H1 (cell line): ENCODE measurements around the gene B4GAT1. TPM values are rescaled to one million over a fixed set of nuclear protein-coding genes. Genes with fewer than 3 reads are reported as not detected.

Experiments
- CTCF ChIA-PET: fragments of 300-600 bp; sonication (Branson Sonifier 250); formaldehyde crosslinking; loops from one replicate; lab custom pipeline; 2021; ENCODE audit not compliant: partially characterized antibody; lab: Charles Lee
- POLR2A ChIA-PET: fragments of 300-600 bp; sonication (Branson Sonifier 250); formaldehyde crosslinking; loops from one replicate; lab custom pipeline; 2021; ENCODE audit warnings: inconsistent platforms; ENCODE audit not compliant: partially characterized antibody; lab: Charles Lee
- DNase-seq, 2 experiments: peaks; one replicate each; pipeline versions ENCODE4 v3.0.0 to v3.0.0-alpha.2; 2010 to 2022; ENCODE audit warnings: low spot score in 2 of 2, low read depth in 1 of 2, mixed read lengths in 1 of 2
- FAIRE-seq: peaks from 2 replicates; lab custom pipeline; 2011; peaks lifted over from hg19 to GRCh38; lab: Jason Lieb, UNC
- H2AFZ ChIP-seq: 2 replicates; pipeline ENCODE4 v1.8.1; 2012; ENCODE audit warnings: low read length, inconsistent platforms
- H2AK5ac ChIP-seq: 2 replicates; pipeline ENCODE4 v1.6.1; 2013; ENCODE audit warnings: low read depth, low read length
- H2BK120ac ChIP-seq: replicated peaks from 2 replicates; pipeline ENCODE3; 2013; ENCODE audit warnings: low read depth, low read length, inconsistent platforms
- H2BK12ac ChIP-seq: 2 replicates; pipeline ENCODE4 v1.6.1; 2013; ENCODE audit warnings: low read depth, low read length
- H2BK15ac ChIP-seq: 2 replicates; pipeline ENCODE4 v1.6.1; 2013; ENCODE audit warnings: low read length
- H2BK20ac ChIP-seq: 2 replicates; pipeline ENCODE4 v1.6.1; 2013; ENCODE audit warnings: low read length
- H2BK5ac ChIP-seq: 2 replicates; pipeline ENCODE4 v1.6.1; 2013; ENCODE audit warnings: low read depth, low read length
- H3K14ac ChIP-seq: 2 replicates; pipeline ENCODE4 v1.6.1; 2013; ENCODE audit warnings: inconsistent platforms; ENCODE audit not compliant: insufficient read length
- H3K18ac ChIP-seq: 2 replicates; pipeline ENCODE4 v1.6.1; 2013; ENCODE audit warnings: low read length; ENCODE audit errors: extremely low read depth
- H3K23ac ChIP-seq: 2 replicates; pipeline ENCODE4 v1.6.1; 2013; ENCODE audit warnings: inconsistent platforms; ENCODE audit not compliant: insufficient read length
- H3K23me2 ChIP-seq: 2 replicates; pipeline ENCODE4 v1.6.1; 2013; ENCODE audit warnings: low read depth, low read length
- H3K27ac ChIP-seq: 2 replicates; pipeline ENCODE4 v1.6.1; 2011; ENCODE audit warnings: low read depth, low read length, inconsistent platforms
- H3K27me3 ChIP-seq, 4 experiments: replicated peaks in 1 of 4; 1 replicate in 1 of 4; 2 replicates in 3 of 4; pipeline versions ENCODE4 v1.6.1 to v1.8.1; 2011 to 2013; ENCODE audit warnings: low read length in 3 of 4, mild to moderate bottlenecking in 3 of 4, inconsistent platforms in 2 of 4, mixed read lengths in 2 of 4, moderate library complexity in 1 of 4; ENCODE audit not compliant: control insufficient read depth in 3 of 4, insufficient read depth in 3 of 4; ENCODE audit errors: extremely low read depth in 1 of 4
- H3K36me3 ChIP-seq, 4 experiments: 2 replicates each; pipeline versions ENCODE4 v1.6.1 to v1.8.1; 2011 to 2013; ENCODE audit warnings: mild to moderate bottlenecking in 4 of 4, low read length in 3 of 4, moderate library complexity in 2 of 4, control low read depth in 1 of 4, inconsistent platforms in 1 of 4; ENCODE audit not compliant: insufficient read depth in 4 of 4, control insufficient read depth in 2 of 4
- H3K4ac ChIP-seq: replicated peaks from 2 replicates; pipeline ENCODE3; 2013; ENCODE audit warnings: low read length, low read depth, mixed read lengths, inconsistent platforms; ENCODE audit not compliant: insufficient read length
- H3K4me1 ChIP-seq, 4 experiments: replicated peaks in 1 of 4; 1 replicate in 1 of 4; 2 replicates in 3 of 4; pipeline versions ENCODE4 v1.6.1 to v1.8.1; 2011 to 2013; ENCODE audit warnings: low read length in 3 of 4, inconsistent platforms in 2 of 4, mixed read lengths in 1 of 4; ENCODE audit not compliant: insufficient read depth in 4 of 4, control insufficient read depth in 3 of 4
- H3K4me2 ChIP-seq, 2 experiments: 2 replicates each; pipeline versions ENCODE4 v1.6.1 to v1.8.1; 2011 to 2013; ENCODE audit warnings: low read depth in 2 of 2, low read length in 2 of 2, control low read depth in 1 of 2, inconsistent platforms in 1 of 2, mild to moderate bottlenecking in 1 of 2; ENCODE audit not compliant: insufficient read depth in 1 of 2
- H3K4me3 ChIP-seq, 4 experiments: fragments of 200-600, 300-600 bp in 1 of 4; sonication (generic), shearing (Covaris generic), sonication (Bioruptor Twin) in 1 of 4; 2 replicates each; pipeline versions ENCODE4 v1.5.1 to v1.8.1; 2011 to 2016; ENCODE audit warnings: low read length in 4 of 4, low read depth in 3 of 4, control low read depth in 2 of 4, inconsistent platforms in 2 of 4, mild to moderate bottlenecking in 2 of 4, mixed read lengths in 1 of 4, moderate library complexity in 1 of 4; ENCODE audit not compliant: insufficient read depth in 2 of 4; ENCODE audit errors: extremely low read depth in 1 of 4
- H3K56ac ChIP-seq: replicated peaks from 2 replicates; pipeline ENCODE3; 2013; ENCODE audit warnings: low read depth, mild to moderate bottlenecking, mixed read lengths, low read length, inconsistent platforms; ENCODE audit not compliant: insufficient read length
- H3K79me1 ChIP-seq: 2 replicates; pipeline ENCODE4 v1.6.1; 2013; ENCODE audit warnings: low read depth, low read length, control low read depth
- H3K79me2 ChIP-seq, 2 experiments: 2 replicates each; pipeline versions ENCODE4 v1.6.1 to v1.8.1; 2012 to 2013; ENCODE audit warnings: low read length in 2 of 2, mild to moderate bottlenecking in 2 of 2, inconsistent platforms in 1 of 2; ENCODE audit not compliant: insufficient read depth in 2 of 2, control insufficient read depth in 1 of 2
- H3K9ac ChIP-seq, 4 experiments: replicated peaks in 1 of 4; 1 replicate in 1 of 4; 2 replicates in 3 of 4; pipeline versions ENCODE4 v1.6.1 to v1.8.1; 2011 to 2013; ENCODE audit warnings: low read depth in 3 of 4, low read length in 3 of 4, control low read depth in 2 of 4, mild to moderate bottlenecking in 2 of 4, moderate library complexity in 2 of 4, inconsistent platforms in 1 of 4; ENCODE audit errors: extremely low read depth in 1 of 4
- H3K9me3 ChIP-seq, 2 experiments: 2 replicates each; pipeline versions ENCODE4 v1.6.1 to v1.8.1; 2012 to 2013; ENCODE audit warnings: mild to moderate bottlenecking in 2 of 2, moderate library complexity in 2 of 2, control low read depth in 1 of 2, inconsistent platforms in 1 of 2, low read depth in 1 of 2, low read length in 1 of 2, mixed read lengths in 1 of 2; ENCODE audit not compliant: insufficient read depth in 2 of 2
- H4K20me1 ChIP-seq, 2 experiments: replicated peaks in 1 of 2; 2 replicates each; pipeline versions ENCODE3 to v1.8.1; 2011 to 2013; ENCODE audit warnings: inconsistent platforms in 2 of 2, low read length in 2 of 2, mild to moderate bottlenecking in 1 of 2; ENCODE audit not compliant: insufficient read depth in 2 of 2, control insufficient read depth in 1 of 2
- H4K5ac ChIP-seq: 2 replicates; pipeline ENCODE4 v1.6.1; 2013; ENCODE audit warnings: low read length, low read depth, mixed read lengths, inconsistent platforms; ENCODE audit not compliant: insufficient read length
- H4K8ac ChIP-seq: 2 replicates; pipeline ENCODE4 v1.8.0; 2013; ENCODE audit warnings: mild to moderate bottlenecking, moderate library complexity, low read length, inconsistent platforms; ENCODE audit not compliant: insufficient read depth; ENCODE audit errors: extremely low read depth
- H4K91ac ChIP-seq: replicated peaks from 2 replicates; pipeline ENCODE3; 2013; ENCODE audit warnings: low read length, mixed read lengths, inconsistent platforms; ENCODE audit not compliant: insufficient read length
- FOSL1 ChIP-seq: IDR thresholded peaks from 2 replicates; pipeline ENCODE4 v1.6.1; 2011; ENCODE audit warnings: mild to moderate bottlenecking, low read depth, low read length, moderate library complexity; ENCODE audit not compliant: insufficient read depth
- JUND ChIP-seq: IDR thresholded peaks from 2 replicates; pipeline ENCODE4 v1.6.1; 2011; ENCODE audit warnings: mild to moderate bottlenecking, improper control_type of control experiment, low read length
- RNF2 ChIP-seq: fragments of 200-900, 300-1000 bp; sonication (generic); IDR thresholded peaks from 2 replicates; pipeline ENCODE4 v1.7.1; 2016; ENCODE audit warnings: borderline replicate concordance, low read depth, mild to moderate bottlenecking, antibody characterized with exemption, low read length; ENCODE audit not compliant: poor library complexity, severe bottlenecking; ENCODE audit errors: missing control alignments
- SIN3A ChIP-seq, 2 experiments: IDR thresholded peaks in 1 of 2; conservative IDR thresholded peaks in 1 of 2; 2 replicates each; pipeline ENCODE4 v1.6.1; 2011 to 2012; ENCODE audit warnings: low read length in 2 of 2, improper control_type of control experiment in 1 of 2, low read depth in 1 of 2, mild to moderate bottlenecking in 1 of 2
- TBP ChIP-seq: IDR thresholded peaks from 2 replicates; pipeline ENCODE4 v1.6.1; 2011; ENCODE audit warnings: low read depth, low read length, improper control_type of control experiment
- WGBS, 2 experiments: shearing (Covaris generic) in 1 of 2; methylation state at CpG; one replicate each; pipeline versions ENCODE4 v1.1.6 to v1.1.7; 2013 to 2015; ENCODE audit warnings: low lambda C conversion rate in 2 of 2, mixed read lengths in 2 of 2, inconsistent platforms in 1 of 2, low coverage in 1 of 2, missing lambda C conversion rate in 1 of 2; ENCODE audit not compliant: insufficient replicate concordance in 2 of 2, insufficient coverage in 1 of 2, insufficient read length in 1 of 2; ENCODE audit errors: extremely low coverage in 1 of 2, missing lambda C conversion rate in 1 of 2; 5-methylcytosine and 5-hydroxymethylcytosine counted together
- polyA plus RNA-seq, 7 experiments: library from polyadenylated mRNA; depleted of rRNA in 3 of 7; stranded (reverse) in 5 of 7; unstranded in 2 of 7; fragments of >200 nt in 5 of 7; fragments of 200-250 nt in 2 of 7; gene quantifications; 1 replicate in 5 of 7; 2 replicates in 1 of 7; 4 replicates in 1 of 7; pipeline versions ENCODE4 v1.2.1 to v1.2.3, GENCODE V29; 2011 to 2013; ENCODE audit warnings: missing spikeins in 2 of 7, mixed read lengths in 2 of 7
- total RNA-seq: library from RNA; stranded (reverse); fragmentation: NEBNext Ultra II Directional; extraction: Animal tissue kit (Norgen Biotek cat#: 25700); gene quantifications from 2 replicates; pipeline ENCODE4 v1.2.1, GENCODE V29; 2021

Gene B4GAT1
- total and polyA plus RNA-seq, 2 of the 8 experiments (the other 6 are each of a cell fraction or from before 2014, with no cell fraction given): 22.2 to 27.8 TPM

- Histone ChIP-seq H2AFZ (no peak overlapping the region; the same call in 1 of the 2 replicates), H4K20me1 (no peaks in the 10 kb centered on the region), H2BK20ac (no peak overlapping the region), H3K56ac (no peak overlapping the region), H3K4me2 (no peak overlapping the region), H3K4ac (no peak overlapping the region), H2AK5ac (no peak overlapping the region), H3K27me3 (no peaks in the 10 kb centered on the region), H2BK120ac (no peak overlapping the region), H3K18ac (no peak overlapping the region), H3K36me3 (no peaks in the 10 kb centered on the region), H2BK5ac (no peak overlapping the region), H3K9ac (no peak overlapping the region), H3K4me3 (no peak overlapping the region), H2BK12ac (no peak overlapping the region), H4K5ac (no peak overlapping the region), H3K79me2 (no peaks in the 10 kb centered on the region), H3K79me1 (no peaks in the 10 kb centered on the region), H3K9me3 (no peaks in the 10 kb centered on the region), H4K8ac (no peak overlapping the region), H4K91ac (no peak overlapping the region), H3K23ac (no peak overlapping the region), H3K14ac (no peak overlapping the region), H2BK15ac (no peak overlapping the region), H3K23me2 (no peaks in the 10 kb centered on the region), H3K4me1 (peaks cover 0 to 5% (median 2%) of the 10 kb centered on the region in 4 experiments; a peak in 4 of 7 replicates), H3K27ac (no peak overlapping the region)
- no peak for DNase-seq
- CTCF ChIA-PET: interaction anchor here (0.7 to 6.6 kb wide), 9 partner anchors 9 to 88 kb away, joined by 3 to 75 read pairs (median 5); partner anchors contain the start of genes RIN1 and YIF1A
- no peak for FAIRE-seq
- TF ChIP-seq FOSL1 (no peak), JUND (no peak), TBP (no peak), SIN3A (conservative IDR thresholded peaks at IDR 0.05 in 1 of 2, IDR thresholded peaks at IDR 0.05 in 1 of 2; ENCODE audit: low read depth in 1 of 2, low read length in 2 of 2) (no peak), RNF2 (no peak)
- WGBS, 2 experiments: 92% methylated on average over 12 of the region's 12 CpGs; no CpG with 5 or more reads in 1 of the 2 experiments
- POLR2A ChIA-PET: interaction anchor here (0.8 to 1.2 kb wide), 5 partner anchors 10 to 80 kb away, joined by 3 to 4 read pairs (median 3); partner anchors contain the start of gene YIF1A
Observed at GRCh38 chr11:66302656-66303055, 44.8 kb downstream of the B4GAT1 start.
